Endothelial cell (in vitro differentiated cells): Measurements from ENCODE around the gene KSR2. TPM values are rescaled to one million over a fixed set of nuclear protein-coding genes. Genes with fewer than 3 reads are reported as not detected.

Source experiments
- DNase-seq: peaks from one replicate; pipeline ENCODE4 v3.0.0; 2021; ENCODE audit warnings: low spot score
- H3K27ac Mint-ChIP-seq: one replicate; pipeline ENCODE4 v1.8.0; 2021; ENCODE audit warnings: mixed read lengths, inconsistent platforms; ENCODE audit not compliant: unreplicated experiment
- H3K27me3 Mint-ChIP-seq: one replicate; pipeline ENCODE4 v1.8.0; 2021; ENCODE audit warnings: mild to moderate bottlenecking, moderate library complexity, mixed read lengths, inconsistent platforms; ENCODE audit not compliant: unreplicated experiment
- H3K36me3 Mint-ChIP-seq: one replicate; pipeline ENCODE4 v1.8.0; 2021; ENCODE audit warnings: mild to moderate bottlenecking, low read depth, mixed read lengths, inconsistent platforms; ENCODE audit not compliant: unreplicated experiment
- H3K4me1 Mint-ChIP-seq: one replicate; pipeline ENCODE4 v1.8.0; 2021; ENCODE audit warnings: mild to moderate bottlenecking, mixed read lengths, inconsistent platforms; ENCODE audit not compliant: unreplicated experiment
- H3K4me3 Mint-ChIP-seq: one replicate; pipeline ENCODE4 v1.8.0; 2021; ENCODE audit warnings: mild to moderate bottlenecking, mixed read lengths, inconsistent platforms; ENCODE audit not compliant: unreplicated experiment
- H3K9me3 Mint-ChIP-seq: one replicate; pipeline ENCODE4 v1.8.0; 2021; ENCODE audit warnings: mixed read lengths, inconsistent platforms; ENCODE audit not compliant: unreplicated experiment
- CTCF ChIP-seq: fragments of 200-600 bp; sonication (generic); IDR thresholded peaks from one replicate; pipeline ENCODE4 v1.5.0; 2021; ENCODE audit warnings: antibody characterized with exemption; ENCODE audit not compliant: unreplicated experiment
- total RNA-seq: library from RNA; stranded (reverse); fragmentation: NEBNext Ultra II Directional; extraction: Animal tissue kit (Norgen Biotek cat#: 25700); gene quantifications from one replicate; pipeline ENCODE4 v1.2.1, GENCODE V29; 2021; ENCODE audit not compliant: unreplicated experiment

Gene KSR2
- total RNA-seq, 1 donor from 2014 or later = 0.05 TPM

- Mint-ChIP-seq H3K27me3 (no peaks in the 10 kb centered on the region), H3K27ac (no peak overlapping the region), H3K9me3 (no peaks in the 10 kb centered on the region), H3K4me3 (no peak overlapping the region), H3K36me3 (no peaks in the 10 kb centered on the region), H3K4me1 (no peaks in the 10 kb centered on the region)
- no peak for DNase-seq
- no peak for TF ChIP-seq CTCF
Measured at GRCh38 chr12:117702741-117703140, 266.0 kb downstream of the KSR2 start.

GRCh38 chr12:117699575-117699974, 269.2 kb downstream of the KSR2 start:
- TF ChIP-seq CTCF = no peak
- Mint-ChIP-seq H3K4me3 (no peak overlapping the region), H3K27ac (no peak overlapping the region), H3K9me3 (no peaks in the 10 kb centered on the region), H3K27me3 (peaks cover 4% of the 10 kb centered on the region), H3K4me1 (no peaks in the 10 kb centered on the region), H3K36me3 (no peaks in the 10 kb centered on the region)
- no peak for DNase-seq

GRCh38 chr12:117699118-117699517, 269.7 kb downstream of the KSR2 start:
- no peak overlapping the region for H3K27ac Mint-ChIP-seq
- no peaks in the 10 kb centered on the region for H3K36me3 Mint-ChIP-seq
- peaks cover 4% of the 10 kb centered on the region for H3K27me3 Mint-ChIP-seq
- H3K4me3 Mint-ChIP-seq = no peak overlapping the region
- no peak for DNase-seq
- H3K9me3 Mint-ChIP-seq = no peaks in the 10 kb centered on the region
- no peak for TF ChIP-seq CTCF
- H3K4me1 Mint-ChIP-seq = no peaks in the 10 kb centered on the region

GRCh38 chr12:117695956-117696355, 272.8 kb downstream of the KSR2 start:
- Mint-ChIP-seq H3K27ac (no peak overlapping the region), H3K4me3 (no peak overlapping the region), H3K9me3 (no peaks in the 10 kb centered on the region), H3K36me3 (no peaks in the 10 kb centered on the region), H3K4me1 (no peaks in the 10 kb centered on the region), H3K27me3 (peaks cover 4% of the 10 kb centered on the region)
- no peak for TF ChIP-seq CTCF
- DNase-seq = no peak

GRCh38 chr12:117692512-117692911, 276.3 kb downstream of the KSR2 start:
- no peak for TF ChIP-seq CTCF
- Mint-ChIP-seq H3K36me3 (no peaks in the 10 kb centered on the region), H3K27ac (no peak overlapping the region), H3K4me3 (no peak overlapping the region), H3K9me3 (no peaks in the 10 kb centered on the region), H3K4me1 (no peaks in the 10 kb centered on the region), H3K27me3 (peaks cover 4% of the 10 kb centered on the region)
- no peak for DNase-seq
